LNCaP clone FGC (cell line): Measurements from ENCODE around the gene LINC01488.

ENCODE experiments used
- DNase-seq: peaks from one replicate; pipeline ENCODE4 v3.0.0-alpha.2; 2011; ENCODE audit warnings: low read depth
- H3K4me3 ChIP-seq: 2 replicates; pipeline ENCODE4 v1.5.1; 2011; ENCODE audit warnings: mild to moderate bottlenecking, low read depth, low read length, control low read depth
- CTCF ChIP-seq: IDR thresholded peaks from 2 replicates; pipeline ENCODE4 v1.5.1; 2012; ENCODE audit warnings: mild to moderate bottlenecking; ENCODE audit not compliant: control insufficient read depth, insufficient read depth; ENCODE audit errors: extremely low read depth

The LINC01488 gene

DNA sequence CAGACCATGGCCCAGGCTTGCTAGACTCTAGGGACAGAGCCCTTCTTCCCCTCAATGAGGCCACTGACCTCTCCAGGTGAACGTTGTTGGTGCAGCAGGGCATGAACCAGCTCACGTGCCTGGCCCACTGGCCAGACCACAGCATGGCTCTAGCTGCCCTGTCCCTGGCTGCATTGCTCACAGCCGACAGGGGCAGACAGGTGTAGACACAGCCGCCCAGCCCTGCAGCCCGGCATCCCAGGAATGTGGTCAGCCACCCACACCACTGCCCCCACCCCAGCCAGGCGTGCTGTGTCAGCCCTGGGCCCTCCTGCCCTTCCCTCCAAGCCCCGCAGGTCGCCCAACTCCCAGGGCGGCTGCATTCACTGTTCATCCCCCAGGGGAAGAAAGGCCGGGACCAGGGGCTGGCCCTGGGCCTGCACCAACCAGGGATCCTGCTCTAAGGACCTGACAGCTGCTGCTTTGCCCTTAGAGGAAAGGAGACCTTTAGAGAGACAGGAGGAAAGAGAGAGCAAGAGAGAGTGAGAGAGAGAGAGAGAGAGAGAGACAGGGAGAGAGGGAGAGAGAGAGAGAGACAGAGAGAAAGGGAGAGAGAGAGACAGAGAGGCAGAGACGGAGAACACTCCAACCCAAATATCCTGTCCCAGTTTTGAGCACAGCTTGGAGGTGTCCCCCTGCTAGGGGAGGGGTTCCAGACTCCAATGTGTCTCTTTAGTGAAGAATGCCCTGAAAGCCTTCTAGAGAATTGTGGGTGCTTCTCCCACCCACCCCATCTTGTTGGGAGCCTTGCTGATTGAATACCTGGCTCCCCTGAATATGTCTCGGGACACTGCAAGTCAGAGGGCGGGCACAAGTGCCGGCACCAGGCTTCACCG, 44.2 kb upstream of the LINC01488 start:
- DNase-seq, result no peak
- no peak for TF ChIP-seq CTCF
- H3K4me3 ChIP-seq, result no peak overlapping the region

- H3K4me3 ChIP-seq, result no peak overlapping the region
- DNase-seq, result no peak
- no peak for TF ChIP-seq CTCF
Observed at GRCh38 chr11:69437876-69438205, 43.6 kb upstream of the LINC01488 start.

GRCh38 chr11:69438286-69438920, 43.1 kb upstream of the LINC01488 start:
- no peak for DNase-seq
- H3K4me3 ChIP-seq, result no peak overlapping the region
- TF ChIP-seq CTCF, result no peak

GRCh38 chr11:69439127-69439526, 42.3 kb upstream of the LINC01488 start:
- no peak for DNase-seq
- no peak for TF ChIP-seq CTCF
- no peak overlapping the region for H3K4me3 ChIP-seq

DNA sequence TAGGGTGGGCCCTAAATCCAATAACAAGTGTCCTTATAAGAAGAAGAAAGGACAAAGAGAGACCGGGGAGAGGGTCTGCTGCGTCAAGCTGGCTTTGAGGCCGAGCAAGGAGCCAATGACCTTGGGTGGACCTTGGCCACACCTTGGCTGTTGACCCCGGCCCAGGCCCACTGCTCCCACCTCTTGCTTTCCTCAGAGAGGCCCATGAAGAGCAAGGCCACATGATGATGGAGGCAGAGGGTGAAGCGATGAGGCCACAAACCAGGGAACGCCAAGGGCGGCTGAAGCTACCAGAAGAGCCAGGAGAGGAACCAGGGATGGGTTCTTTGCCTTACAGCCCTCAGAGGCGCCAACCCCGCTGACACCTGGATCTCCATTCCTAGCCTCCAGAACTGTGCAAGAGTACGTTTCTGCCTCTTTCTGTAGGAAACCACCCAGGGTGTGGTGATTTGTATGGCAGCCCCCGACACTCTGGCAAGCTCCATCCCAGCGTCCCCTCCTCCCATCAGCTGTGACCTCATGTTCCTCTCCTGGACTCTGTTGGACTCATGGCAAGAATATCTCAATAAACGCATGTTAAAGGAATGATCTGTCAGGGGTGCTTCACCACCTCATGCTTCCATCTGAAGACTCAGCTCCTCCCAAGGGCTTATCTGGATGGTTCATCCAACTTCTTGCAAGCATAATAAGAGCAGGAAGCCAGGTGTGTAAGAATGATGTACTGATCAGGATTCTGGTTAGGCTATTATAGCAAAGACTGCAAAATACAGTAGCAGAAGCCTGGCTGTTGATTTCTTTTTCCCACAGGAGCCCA, 41.6 kb upstream of the LINC01488 start:
- no peak for DNase-seq
- no peak overlapping the region for H3K4me3 ChIP-seq
- TF ChIP-seq CTCF, result no peak

GRCh38 chr11:69440876-69441275, 40.6 kb upstream of the LINC01488 start:
- no peak overlapping the region for H3K4me3 ChIP-seq
- no peak for DNase-seq
- TF ChIP-seq CTCF, result no peak
